Type B pancreatic cell (in vitro differentiated cells): ENCODE measurements around the gene PIEZO1. TPM values are rescaled to one million over a fixed set of nuclear protein-coding genes. Genes with fewer than 3 reads are reported as not detected.

Source experiments
- DNase-seq: peaks from one replicate; pipeline ENCODE4 v3.0.0; 2021; ENCODE audit warnings: mixed read lengths; ENCODE audit not compliant: unreplicated experiment; ENCODE audit errors: extremely low spot score
- H3K27ac Mint-ChIP-seq: 2 replicates; pipeline ENCODE4 v1.8.0; 2021; ENCODE audit warnings: mild to moderate bottlenecking, mixed read lengths
- H3K27me3 Mint-ChIP-seq: 2 replicates; pipeline ENCODE4 v1.8.0; 2021; ENCODE audit warnings: mixed read lengths
- H3K36me3 Mint-ChIP-seq: 2 replicates; pipeline ENCODE4 v1.8.0; 2021; ENCODE audit warnings: mixed read lengths
- H3K4me1 Mint-ChIP-seq: one replicate; pipeline ENCODE4 v1.8.0; 2021; ENCODE audit warnings: mixed read lengths; ENCODE audit not compliant: unreplicated experiment
- H3K4me3 Mint-ChIP-seq: 2 replicates; pipeline ENCODE4 v1.8.0; 2021; ENCODE audit warnings: mild to moderate bottlenecking, mixed read lengths
- H3K9me3 Mint-ChIP-seq: 2 replicates; pipeline ENCODE4 v1.8.0; 2021; ENCODE audit warnings: mixed read lengths
- CTCF ChIP-seq: fragments of 200-600 bp; sonication (generic); conservative IDR thresholded peaks from 2 replicates; pipeline ENCODE4 v1.5.0; 2021; ENCODE audit warnings: antibody characterized with exemption, mild to moderate bottlenecking
- total RNA-seq: library from RNA; stranded (reverse); gene quantifications from 2 replicates; pipeline ENCODE4 v1.2.1, GENCODE V29; 2021; ENCODE audit warnings: low replicate concordance

Gene PIEZO1
- total RNA-seq, 1 donor from 2014 or later = 33.3 TPM

- DNase-seq = no peak
- Mint-ChIP-seq H3K36me3 (no peaks in the 10 kb centered on the region), H3K9me3 (no peaks in the 10 kb centered on the region), H3K4me1 (peaks cover 22% of the 10 kb centered on the region), H3K27me3 (peaks cover 26% of the 10 kb centered on the region), H3K27ac (peak overlapping the region; percentile 76), H3K4me3 (peak overlapping the region; percentile 86)
- peak; percentile 69 for TF ChIP-seq CTCF
Observed at GRCh38 chr16:88784074-88784855, 755 bp downstream of the PIEZO1 start.

- Mint-ChIP-seq H3K9me3 (no peaks in the 10 kb centered on the region), H3K36me3 (no peaks in the 10 kb centered on the region), H3K27me3 (peaks cover 26% of the 10 kb centered on the region), H3K27ac (peak overlapping the region; percentile 86), H3K4me3 (peak overlapping the region; percentile 84), H3K4me1 (peaks cover 22% of the 10 kb centered on the region)
- no peak for DNase-seq
- no peak for TF ChIP-seq CTCF
Observed at GRCh38 chr16:88783391-88784073, 1.5 kb downstream of the PIEZO1 start.

GRCh38 chr16:88782454-88783390 lies 2.3 kb downstream of the PIEZO1 start:
- peaks cover 22% of the 10 kb centered on the region for H3K4me1 Mint-ChIP-seq
- H3K27ac Mint-ChIP-seq = peak overlapping the region; percentile 86
- H3K4me3 Mint-ChIP-seq = peak overlapping the region; percentile 84
- no peak for DNase-seq
- no peaks in the 10 kb centered on the region for H3K9me3 Mint-ChIP-seq
- H3K27me3 Mint-ChIP-seq = peaks cover 22% of the 10 kb centered on the region
- no peak for TF ChIP-seq CTCF
- no peaks in the 10 kb centered on the region for H3K36me3 Mint-ChIP-seq

- H3K36me3 Mint-ChIP-seq = no peaks in the 10 kb centered on the region
- no peaks in the 10 kb centered on the region for H3K9me3 Mint-ChIP-seq
- H3K27ac Mint-ChIP-seq = peak overlapping the region; percentile 86
- peaks cover 16% of the 10 kb centered on the region for H3K27me3 Mint-ChIP-seq
- H3K4me1 Mint-ChIP-seq = peaks cover 22% of the 10 kb centered on the region
- no peak for DNase-seq
- H3K4me3 Mint-ChIP-seq = no peak overlapping the region
- no peak for TF ChIP-seq CTCF
Observed at GRCh38 chr16:88781140-88782077, 3.6 kb downstream of the PIEZO1 start.
